Measurements from ENCODE around the gene ZFAND4. TPM values are rescaled to one million over a fixed set of nuclear protein-coding genes. Genes with fewer than 3 reads are reported as not detected.

ZFAND4 gene
- polyA plus RNA-seq, 4 donors, result 12.5 to 15.4 (median 14.0) TPM

Other genes starting within 250 kb of the ZFAND4 start
- gene WASHC2C, start 54.5 kb upstream of the ZFAND4 start, polyA plus RNA-seq (ENCODE audit: insufficient read length in 4 of 4), result 10 to 100 TPM; 42.5 to 71.6 (median 59.8) TPM
- 10 to 100 TPM; 27.4 to 56.8 (median 37.6) TPM for gene AGAP4, start 174.7 kb upstream of the ZFAND4 start, polyA plus RNA-seq (ENCODE audit: insufficient read length in 4 of 4)